Measurements from ENCODE around the gene CDKL5.

GRCh38 chrX:18591834-18592233 is 166.4 kb downstream of the CDKL5 start:
- TF ChIP-seq, protein P1, sequence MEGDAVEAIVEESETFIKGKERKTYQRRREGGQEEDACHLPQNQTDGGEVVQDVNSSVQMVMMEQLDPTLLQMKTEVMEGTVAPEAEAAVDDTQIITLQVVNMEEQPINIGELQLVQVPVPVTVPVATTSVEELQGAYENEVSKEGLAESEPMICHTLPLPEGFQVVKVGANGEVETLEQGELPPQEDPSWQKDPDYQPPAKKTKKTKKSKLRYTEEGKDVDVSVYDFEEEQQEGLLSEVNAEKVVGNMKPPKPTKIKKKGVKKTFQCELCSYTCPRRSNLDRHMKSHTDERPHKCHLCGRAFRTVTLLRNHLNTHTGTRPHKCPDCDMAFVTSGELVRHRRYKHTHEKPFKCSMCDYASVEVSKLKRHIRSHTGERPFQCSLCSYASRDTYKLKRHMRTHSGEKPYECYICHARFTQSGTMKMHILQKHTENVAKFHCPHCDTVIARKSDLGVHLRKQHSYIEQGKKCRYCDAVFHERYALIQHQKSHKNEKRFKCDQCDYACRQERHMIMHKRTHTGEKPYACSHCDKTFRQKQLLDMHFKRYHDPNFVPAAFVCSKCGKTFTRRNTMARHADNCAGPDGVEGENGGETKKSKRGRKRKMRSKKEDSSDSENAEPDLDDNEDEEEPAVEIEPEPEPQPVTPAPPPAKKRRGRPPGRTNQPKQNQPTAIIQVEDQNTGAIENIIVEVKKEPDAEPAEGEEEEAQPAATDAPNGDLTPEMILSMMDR (conservative IDR thresholded peaks at IDR 0.05; ENCODE audit: low read length) = no peak
- TF ChIP-seq EZH2phosphoT487 (IDR thresholded peaks at IDR 0.05; ENCODE audit: borderline replicate concordance) = no peak
